G401.6 (cell line): ENCODE data around the gene PPP2R5E.

Experiments used
- FAIRE-seq: peaks from 2 replicates; lab custom pipeline; 2012; peaks lifted over from hg19 to GRCh38; lab: Jason Lieb, UNC

PPP2R5E gene

DNA sequence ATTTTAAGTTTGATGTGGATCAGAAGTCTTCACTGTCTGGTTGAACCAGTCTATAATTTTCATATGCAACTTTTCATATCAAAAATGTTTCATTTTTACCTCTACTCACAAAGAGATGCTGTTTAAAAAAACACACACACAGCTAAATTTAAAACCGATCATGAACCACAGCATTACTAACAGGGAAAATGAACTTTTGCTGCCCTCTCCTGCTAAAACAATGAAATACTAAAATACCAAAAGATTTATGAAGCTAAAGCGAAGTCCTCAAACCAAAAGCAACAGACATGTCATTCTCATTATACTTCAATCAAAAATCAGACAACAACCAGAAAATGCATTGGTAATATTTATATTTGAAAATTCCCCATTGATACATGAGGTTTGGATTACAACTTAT is 171.6 kb downstream of the PPP2R5E start:
- peak; percentile 75 for FAIRE-seq

GRCh38 chr14:63371033-63371432 is 172.1 kb downstream of the PPP2R5E start:
- FAIRE-seq, result no peak

GRCh38 chr14:63367742-63368364 is 175.3 kb downstream of the PPP2R5E start:
- FAIRE-seq, result no peak

DNA sequence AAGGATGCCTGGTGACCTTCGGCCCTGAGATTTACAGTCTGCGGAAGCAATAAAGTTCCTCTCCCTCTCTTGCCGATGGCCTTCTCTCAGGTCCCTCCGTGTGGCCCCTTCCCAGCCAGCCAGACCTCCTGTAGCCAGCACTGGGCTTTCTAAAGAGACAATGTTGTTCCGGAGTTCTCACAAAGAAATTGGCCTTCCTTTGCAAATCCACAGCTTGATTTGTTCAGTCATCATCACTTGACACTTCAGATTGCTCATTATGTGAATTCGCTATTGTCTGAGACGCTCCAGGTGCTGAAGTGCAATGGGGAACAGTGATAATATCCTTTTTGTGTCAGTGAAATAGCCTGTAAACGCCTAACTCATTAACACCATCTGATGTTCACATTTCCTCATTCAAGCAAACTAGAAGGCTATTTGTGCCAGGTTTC is 180.8 kb downstream of the PPP2R5E start:
- FAIRE-seq, result no peak

DNA sequence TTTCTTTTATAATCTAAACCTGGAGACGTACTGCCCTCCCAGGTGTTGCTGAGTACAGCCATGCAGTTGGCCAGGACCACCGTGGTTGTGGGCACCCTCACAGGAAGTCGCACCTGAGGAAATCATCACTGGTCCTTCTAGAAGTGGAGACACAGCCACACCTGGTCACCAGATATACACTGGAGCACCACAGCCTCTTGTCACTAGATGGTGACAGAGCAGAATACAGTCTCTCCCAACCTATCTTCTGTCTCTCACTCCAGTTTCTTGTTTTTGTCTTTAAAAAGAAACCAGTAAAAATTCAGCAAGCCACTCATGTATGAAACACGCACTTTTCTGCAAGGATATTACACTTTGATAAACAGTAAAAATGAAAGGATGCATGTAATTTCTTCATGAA is 181.4 kb downstream of the PPP2R5E start:
- no peak for FAIRE-seq

GRCh38 chr14:63357841-63358240 is 185.3 kb downstream of the PPP2R5E start:
- FAIRE-seq, result no peak

DNA sequence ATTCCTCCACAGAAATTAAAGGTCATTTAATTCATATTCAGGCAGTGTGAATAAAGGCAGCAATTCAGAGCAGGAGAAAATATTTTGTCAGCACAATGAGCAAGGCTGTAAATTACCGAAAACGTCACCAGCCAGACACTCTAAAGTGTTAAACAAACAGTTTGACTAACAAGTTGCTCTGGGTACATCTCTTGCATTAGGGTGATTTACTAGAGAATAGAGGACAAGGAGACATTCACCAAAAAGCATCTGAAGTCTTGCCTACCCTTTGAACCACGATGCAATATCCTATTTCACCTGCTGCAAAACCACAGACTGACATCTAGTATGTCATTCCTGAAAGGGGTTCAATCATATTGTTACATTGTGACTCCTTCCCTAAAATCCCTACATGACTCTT is 197.4 kb downstream of the PPP2R5E start:
- no peak for FAIRE-seq

GRCh38 chr14:63344336-63344735 is 198.8 kb downstream of the PPP2R5E start:
- FAIRE-seq, result no peak

DNA sequence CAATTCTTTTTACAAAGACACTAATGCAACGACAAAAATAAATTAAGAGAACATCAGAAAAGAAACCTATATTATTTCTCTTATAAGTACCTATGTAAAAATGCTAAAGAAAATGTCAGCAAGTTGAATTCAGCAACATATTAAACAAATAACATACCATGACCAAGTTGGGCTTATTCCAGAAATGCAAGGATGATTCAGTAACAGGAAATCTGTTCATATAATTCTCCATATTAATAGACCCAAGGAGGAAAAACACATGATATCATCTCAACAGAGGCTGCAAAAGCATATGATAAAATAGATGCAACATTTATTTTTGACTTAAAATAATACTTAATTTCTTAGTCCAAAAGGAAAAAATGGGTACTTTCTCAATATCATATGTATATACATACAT is 199.3 kb downstream of the PPP2R5E start:
- FAIRE-seq, result no peak

- no peak for FAIRE-seq
Observed at GRCh38 chr14:63342371-63342770, 200.8 kb downstream of the PPP2R5E start.

- FAIRE-seq, result no peak
Observed at GRCh38 chr14:63328787-63329737, 214.1 kb downstream of the PPP2R5E start.

DNA sequence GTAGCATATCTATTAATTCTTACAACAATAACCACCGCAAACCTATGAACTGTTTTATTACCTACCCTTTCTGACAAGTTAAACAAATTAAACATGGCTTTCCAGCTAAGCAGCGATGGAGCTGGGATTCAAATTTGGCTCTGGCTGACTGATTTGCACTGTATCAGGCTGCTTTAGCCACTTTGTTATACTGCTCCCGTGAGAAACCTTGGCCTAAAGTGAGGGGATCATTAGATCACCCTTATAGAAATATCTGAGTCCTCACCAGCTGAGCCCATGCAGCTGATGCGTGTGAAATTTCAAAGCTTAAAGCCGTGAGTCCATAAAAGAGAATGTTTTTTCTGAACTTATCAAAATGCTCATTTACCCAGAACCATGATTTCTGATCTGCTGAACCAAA is 216.3 kb downstream of the PPP2R5E start:
- FAIRE-seq, result no peak

DNA sequence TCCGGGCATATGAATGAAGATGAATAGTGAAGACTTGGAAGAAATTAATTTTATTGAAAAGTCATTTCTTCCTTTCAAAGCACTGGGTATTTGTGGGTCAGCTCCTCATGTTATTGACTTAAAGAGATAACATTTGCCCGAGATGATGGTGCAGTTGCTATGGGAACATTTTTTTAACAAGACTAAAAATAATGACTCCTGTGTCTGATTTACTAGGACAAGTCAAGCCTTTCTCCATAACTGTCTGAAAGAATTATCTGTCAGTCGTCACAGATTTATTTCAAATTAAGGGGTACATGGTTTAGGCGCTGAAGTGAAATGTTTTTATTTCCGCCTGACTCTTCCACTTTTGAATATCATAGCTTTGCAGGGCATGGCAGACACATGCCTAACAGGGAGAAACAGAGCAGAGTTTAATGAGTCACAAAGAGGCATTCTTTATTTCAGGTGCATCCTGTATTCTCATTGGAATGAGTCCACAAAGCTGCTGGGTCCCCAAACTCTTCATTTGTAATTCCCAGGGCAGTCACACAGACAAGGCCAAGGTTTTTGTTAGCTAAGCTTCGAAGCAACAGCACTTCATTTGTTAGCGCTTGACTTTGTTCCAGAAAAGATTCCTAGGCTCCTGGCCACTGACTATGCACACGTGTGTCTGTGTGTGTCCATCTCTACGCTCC is 220.1 kb downstream of the PPP2R5E start:
- FAIRE-seq, result no peak

GRCh38 chr14:63322472-63322871 is 220.7 kb downstream of the PPP2R5E start:
- FAIRE-seq, result no peak
